ENCODE results near the gene TIMM13.
A peak's percentile ranks its signal among the peaks of the same experiment; 100 is the strongest.
"Not testable (repeated sequence)": the region's sequence is repeated elsewhere in the genome, so short reads cannot be mapped to it uniquely, and the experiment has no call there.

Gene TIMM13

GRCh38 chr19:2427429-2428320, at the start of gene TIMM13:
TIMM13 (minus strand) TSS chr19:2427586; CDS start chr19:2427533, 53 bp downstream.
- peak; percentile 97 for DNase-seq (ENCODE audit: low spot score)

- DNase-seq (ENCODE audit: low spot score), result no peak
These were observed 49.2 kb upstream of the TIMM13 start for GRCh38 chr19:2476451-2477140.

- peak; percentile 97 for DNase-seq (ENCODE audit: low spot score)
These were observed 48.5 kb upstream of the TIMM13 start, which contains the start of gene GADD45B for GRCh38 chr19:2475702-2476450. GADD45B (plus strand) TSS chr19:2476127; CDS start chr19:2476359, 232 bp downstream.

- DNase-seq (ENCODE audit: low spot score), result no peak
These were observed 47.8 kb upstream of the TIMM13 start for GRCh38 chr19:2475018-2475701.

- peak; percentile 86 for DNase-seq (ENCODE audit: low spot score)
These were observed 47.0 kb upstream of the TIMM13 start for GRCh38 chr19:2474232-2475017.

GRCh38 chr19:2469915-2470200, 42.5 kb upstream of the TIMM13 start:
- DNase-seq (ENCODE audit: low spot score), result not testable (repeated sequence)

- no peak for DNase-seq (ENCODE audit: low spot score)
These were observed 41.9 kb upstream of the TIMM13 start for GRCh38 chr19:2469102-2469914.

GRCh38 chr19:2468596-2468995, 41.2 kb upstream of the TIMM13 start:
- no peak for DNase-seq (ENCODE audit: low spot score)

- no peak for DNase-seq (ENCODE audit: low spot score)
These were observed 37.0 kb upstream of the TIMM13 start for GRCh38 chr19:2464389-2464788.

GRCh38 chr19:2463694-2464093, 36.3 kb upstream of the TIMM13 start:
- DNase-seq (ENCODE audit: low spot score), result not testable (repeated sequence)

- DNase-seq (ENCODE audit: low spot score), result no peak
These were observed 35.4 kb upstream of the TIMM13 start for GRCh38 chr19:2462635-2463421.

- no peak for DNase-seq (ENCODE audit: low spot score)
These were observed 34.6 kb upstream of the TIMM13 start for GRCh38 chr19:2461751-2462634.

- DNase-seq (ENCODE audit: low spot score), result no peak
These were observed 32.9 kb upstream of the TIMM13 start for GRCh38 chr19:2460245-2460644.

- not testable (repeated sequence) for DNase-seq (ENCODE audit: low spot score)
These were observed 31.4 kb upstream of the TIMM13 start for GRCh38 chr19:2458776-2459175.

- no peak for DNase-seq (ENCODE audit: low spot score)
These were observed 30.7 kb upstream of the TIMM13 start for GRCh38 chr19:2458054-2458453.

GRCh38 chr19:2457394-2458037, 30.1 kb upstream of the TIMM13 start:
- DNase-seq (ENCODE audit: low spot score), result no peak

GRCh38 chr19:2455851-2456570, 28.6 kb upstream of the TIMM13 start:
- DNase-seq (ENCODE audit: low spot score), result peak; percentile 26
